Astrocyte of the cerebellum (primary cell): Measurements from ENCODE around the gene HLA-DRB1.

Experiments
- DNase-seq: peaks from one replicate; pipeline ENCODE4 v3.0.0-alpha.2; 2011; ENCODE audit warnings: low read depth
- H3K4me3 ChIP-seq: 2 replicates; pipeline ENCODE4 v1.5.1; 2011; ENCODE audit warnings: mild to moderate bottlenecking, low read depth, low read length, moderate library complexity
- CTCF ChIP-seq: IDR thresholded peaks from 2 replicates; pipeline ENCODE4 v1.5.1; 2012; ENCODE audit warnings: low read length, low read depth, moderate library complexity, mild to moderate bottlenecking; ENCODE audit errors: missing control alignments
- in situ Hi-C: cut with HindIII; loops from 2 replicates; pipeline ENCODE4 v1.10.0; 2017; ENCODE audit warnings: low sequenced_read_pairs

HLA-DRB1 gene

GRCh38 chr6:32627831-32628230 is 38.2 kb upstream of the HLA-DRB1 start:
- no peak for DNase-seq
- in situ Hi-C loops = no loop called here
- TF ChIP-seq CTCF = no peak
- no peak overlapping the region for H3K4me3 ChIP-seq

GRCh38 chr6:32627249-32627648 is 37.6 kb upstream of the HLA-DRB1 start:
- no peak overlapping the region for H3K4me3 ChIP-seq
- no peak for DNase-seq
- in situ Hi-C loops = no loop called here
- no peak for TF ChIP-seq CTCF

GRCh38 chr6:32625137-32625536 is 35.5 kb upstream of the HLA-DRB1 start:
- H3K4me3 ChIP-seq = no peak overlapping the region
- DNase-seq = no peak
- in situ Hi-C loops = no loop called here
- no peak for TF ChIP-seq CTCF

GRCh38 chr6:32624565-32624964 is 34.9 kb upstream of the HLA-DRB1 start:
- in situ Hi-C loops = no loop called here
- TF ChIP-seq CTCF = no peak

GRCh38 chr6:32623693-32624092 is 34.0 kb upstream of the HLA-DRB1 start:
- no peak for TF ChIP-seq CTCF
- no peak overlapping the region for H3K4me3 ChIP-seq
- in situ Hi-C loops = no loop called here
- no peak for DNase-seq

More at GRCh38 chr6:32624565-32624964, 34.9 kb upstream of the HLA-DRB1 start:
- H3K4me3 ChIP-seq = no peak overlapping the region
- no peak for DNase-seq

GRCh38 chr6:32622545-32623401 is 33.1 kb upstream of the HLA-DRB1 start:
- TF ChIP-seq CTCF = peak; percentile 10
- in situ Hi-C loops = no loop called here
- DNase-seq = no peak
- H3K4me3 ChIP-seq = no peak overlapping the region
